Activated CD4-positive, CD25-positive, alpha-beta regulatory T cell treated with anti-CD3 and anti-CD28 coated beads, Interleukin-2, amount 50 U/mL, for 72 hours (primary cell): ENCODE data around the gene PSPC1.
A peak's percentile ranks its signal among the peaks of the same experiment; 100 is the strongest.
"Not testable (repeated sequence)": the region's sequence is repeated elsewhere in the genome, so short reads cannot be mapped to it uniquely, and the experiment has no call there.

Source experiments
- DNase-seq: peaks from one replicate; pipeline ENCODE4 v3.0.0; 2021

PSPC1 gene, protein sequence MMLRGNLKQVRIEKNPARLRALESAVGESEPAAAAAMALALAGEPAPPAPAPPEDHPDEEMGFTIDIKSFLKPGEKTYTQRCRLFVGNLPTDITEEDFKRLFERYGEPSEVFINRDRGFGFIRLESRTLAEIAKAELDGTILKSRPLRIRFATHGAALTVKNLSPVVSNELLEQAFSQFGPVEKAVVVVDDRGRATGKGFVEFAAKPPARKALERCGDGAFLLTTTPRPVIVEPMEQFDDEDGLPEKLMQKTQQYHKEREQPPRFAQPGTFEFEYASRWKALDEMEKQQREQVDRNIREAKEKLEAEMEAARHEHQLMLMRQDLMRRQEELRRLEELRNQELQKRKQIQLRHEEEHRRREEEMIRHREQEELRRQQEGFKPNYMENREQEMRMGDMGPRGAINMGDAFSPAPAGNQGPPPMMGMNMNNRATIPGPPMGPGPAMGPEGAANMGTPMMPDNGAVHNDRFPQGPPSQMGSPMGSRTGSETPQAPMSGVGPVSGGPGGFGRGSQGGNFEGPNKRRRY

DNA sequence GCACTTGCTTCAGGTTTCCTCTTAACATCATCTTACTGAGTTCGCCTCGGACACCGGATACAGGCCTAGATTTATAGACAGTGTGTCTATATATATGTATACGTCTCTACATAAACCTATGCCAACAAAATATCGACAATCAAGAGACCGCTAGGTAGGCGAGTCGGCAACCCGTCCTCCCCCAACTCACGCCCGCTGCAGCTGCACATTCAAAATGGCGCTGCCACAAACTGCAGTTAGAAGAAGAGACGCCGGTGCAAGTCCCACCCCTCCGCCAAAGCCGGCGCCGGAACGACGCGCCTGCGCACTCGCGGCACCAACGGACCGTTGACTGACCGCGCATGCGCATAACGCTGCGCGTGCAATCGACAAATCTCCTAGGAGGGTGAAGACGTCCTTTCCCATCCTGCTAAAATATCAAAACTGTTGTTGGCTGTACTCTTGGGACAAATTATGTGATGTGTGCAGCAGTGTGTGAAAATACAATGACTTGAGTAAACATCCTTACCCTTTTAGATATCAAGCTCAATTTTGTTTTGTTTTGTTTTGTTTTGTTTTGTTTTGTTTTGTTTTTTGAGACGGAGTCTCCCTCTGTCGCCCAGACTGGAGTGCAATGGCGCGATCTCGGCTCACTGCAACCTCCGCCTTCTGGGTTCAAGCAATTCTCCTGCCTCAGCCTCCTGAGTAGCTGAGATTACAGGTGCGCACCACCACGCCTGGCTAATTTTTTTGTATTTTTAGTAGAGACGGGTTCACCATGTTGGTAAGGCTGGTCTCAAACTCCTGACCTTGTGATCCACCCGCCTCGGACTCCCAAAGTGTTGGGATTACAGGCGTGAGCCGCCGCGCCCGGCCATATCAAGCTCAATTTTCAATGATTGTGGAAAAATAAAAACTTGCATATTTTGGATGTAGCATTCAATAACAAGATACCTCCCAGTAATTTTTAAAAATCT is at the start of gene PSPC1:
TSS of gene PSPC1 (minus strand) at position 219 of the 956 bp plus-strand sequence. CDS start at position 31, 188 bp downstream.
- DNase-seq, result peak; percentile 95

DNA sequence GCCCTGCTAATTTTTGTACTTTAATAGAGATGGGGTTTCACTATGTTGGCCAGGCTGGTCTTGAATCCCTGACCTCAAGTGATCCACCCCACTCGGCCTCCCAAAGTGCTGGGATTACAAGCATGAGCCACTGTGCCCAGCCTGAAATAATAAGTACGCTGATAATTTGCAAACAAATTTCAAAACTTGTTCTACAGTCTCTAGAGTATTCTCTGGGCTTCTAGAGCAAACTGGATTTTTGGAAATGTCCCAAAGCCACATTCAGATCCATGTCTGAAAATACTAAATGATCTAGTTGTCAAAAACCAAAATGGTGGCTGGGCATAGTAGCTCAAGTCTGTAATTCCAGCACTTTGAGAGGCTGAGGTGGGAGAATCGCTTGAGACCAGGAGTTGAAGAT is 39.9 kb upstream of the PSPC1 start:
- no peak for DNase-seq

DNA sequence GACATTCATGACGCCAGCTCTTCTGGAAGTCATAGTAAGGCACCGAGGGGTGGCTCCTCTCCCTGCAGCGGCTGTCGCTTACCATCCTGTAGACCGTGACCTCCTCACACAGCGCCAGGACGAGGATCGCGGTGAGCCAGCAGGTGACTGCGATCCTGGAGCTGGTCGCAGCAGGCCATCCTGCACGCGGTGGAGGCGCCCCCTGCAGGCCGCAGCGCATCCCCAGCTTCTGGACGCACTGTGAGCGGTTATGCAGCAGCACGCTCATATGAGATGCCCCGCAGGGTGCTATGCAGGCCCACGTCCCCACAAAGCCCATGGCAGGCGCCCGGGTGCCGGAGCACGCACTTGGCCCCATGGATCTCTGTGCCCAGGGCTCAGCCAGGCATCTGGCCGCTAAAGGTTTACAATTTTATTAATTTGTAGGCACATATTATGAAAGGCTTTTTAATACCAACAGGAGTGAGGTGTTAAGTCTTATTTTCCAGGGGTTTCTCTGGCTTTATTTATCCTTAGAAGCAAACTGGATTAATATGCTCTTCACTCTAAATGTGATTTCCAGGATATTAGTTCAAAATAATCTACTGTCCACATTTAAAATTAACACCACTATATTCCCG is 35.6 kb upstream of the PSPC1 start:
- peak; percentile 48 for DNase-seq

DNA sequence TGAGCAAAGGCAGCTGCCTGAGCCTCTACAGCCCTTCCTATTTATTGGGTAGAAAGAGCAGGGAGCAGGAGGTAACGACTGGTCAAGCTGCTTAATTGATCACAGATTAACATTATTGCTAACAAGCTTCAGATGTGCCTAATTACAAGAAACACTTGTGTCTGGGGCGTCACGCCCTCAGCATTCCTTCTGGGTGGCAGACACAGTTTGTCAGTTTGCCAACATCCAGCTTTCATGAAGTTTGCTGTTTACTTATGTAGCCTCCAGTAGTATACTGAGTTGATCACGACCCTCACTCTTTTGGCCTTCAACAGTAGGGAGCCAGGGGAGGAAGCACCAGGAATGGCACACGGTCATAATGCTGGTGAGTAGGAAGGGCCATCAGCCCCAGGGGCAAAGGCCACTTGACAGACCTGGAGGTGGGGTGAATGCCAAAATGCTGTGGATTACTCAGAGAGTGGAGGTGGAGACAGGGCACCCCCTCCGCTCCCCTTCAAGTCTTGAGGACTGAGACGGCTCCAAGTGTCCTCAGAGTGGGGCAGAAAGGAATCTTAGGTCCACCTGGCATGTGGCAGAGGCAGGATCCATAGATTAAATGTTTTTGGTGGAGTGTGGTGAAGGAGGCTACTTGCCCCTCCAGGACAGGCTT is 34.9 kb upstream of the PSPC1 start:
- no peak for DNase-seq

DNA sequence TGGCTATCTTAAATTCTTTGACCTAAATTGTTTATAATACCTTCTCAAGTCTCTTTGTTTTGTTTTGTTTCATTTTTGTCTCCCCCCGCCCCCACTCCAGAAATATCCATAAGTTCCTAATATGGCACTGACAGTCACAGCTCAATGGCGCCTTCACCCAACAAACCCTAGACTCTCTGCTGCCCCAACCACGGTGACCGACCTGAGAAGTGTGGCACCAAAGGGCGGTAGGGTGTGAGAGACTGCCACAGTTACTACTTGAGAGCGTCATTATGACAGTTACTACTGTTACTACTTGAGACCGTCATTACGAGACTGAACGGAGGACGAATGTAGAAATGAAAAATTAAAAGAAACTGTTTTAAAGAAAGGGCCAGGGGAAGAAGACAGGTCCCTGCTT is 34.4 kb upstream of the PSPC1 start:
- no peak for DNase-seq

DNA sequence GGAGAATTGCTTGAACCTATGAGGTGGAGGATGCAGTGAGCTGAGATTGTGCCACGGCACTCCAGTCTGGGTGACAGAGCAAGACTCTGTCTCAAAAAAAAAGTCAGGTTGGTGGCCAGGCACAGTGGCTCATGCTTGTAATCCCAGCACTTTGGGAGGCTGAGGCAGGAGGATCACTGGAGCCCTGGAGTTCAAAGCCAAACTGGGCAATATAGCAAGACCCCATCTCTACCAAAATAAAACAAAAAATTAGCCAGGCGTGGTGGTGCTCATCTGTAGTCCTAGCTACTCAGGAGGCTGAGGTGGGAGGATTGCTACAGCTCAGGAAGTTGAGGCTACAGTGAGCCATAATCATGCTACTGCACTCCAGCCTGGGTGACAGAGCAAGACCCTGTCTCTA is 33.1 kb upstream of the PSPC1 start:
- DNase-seq, result not testable (repeated sequence)

DNA sequence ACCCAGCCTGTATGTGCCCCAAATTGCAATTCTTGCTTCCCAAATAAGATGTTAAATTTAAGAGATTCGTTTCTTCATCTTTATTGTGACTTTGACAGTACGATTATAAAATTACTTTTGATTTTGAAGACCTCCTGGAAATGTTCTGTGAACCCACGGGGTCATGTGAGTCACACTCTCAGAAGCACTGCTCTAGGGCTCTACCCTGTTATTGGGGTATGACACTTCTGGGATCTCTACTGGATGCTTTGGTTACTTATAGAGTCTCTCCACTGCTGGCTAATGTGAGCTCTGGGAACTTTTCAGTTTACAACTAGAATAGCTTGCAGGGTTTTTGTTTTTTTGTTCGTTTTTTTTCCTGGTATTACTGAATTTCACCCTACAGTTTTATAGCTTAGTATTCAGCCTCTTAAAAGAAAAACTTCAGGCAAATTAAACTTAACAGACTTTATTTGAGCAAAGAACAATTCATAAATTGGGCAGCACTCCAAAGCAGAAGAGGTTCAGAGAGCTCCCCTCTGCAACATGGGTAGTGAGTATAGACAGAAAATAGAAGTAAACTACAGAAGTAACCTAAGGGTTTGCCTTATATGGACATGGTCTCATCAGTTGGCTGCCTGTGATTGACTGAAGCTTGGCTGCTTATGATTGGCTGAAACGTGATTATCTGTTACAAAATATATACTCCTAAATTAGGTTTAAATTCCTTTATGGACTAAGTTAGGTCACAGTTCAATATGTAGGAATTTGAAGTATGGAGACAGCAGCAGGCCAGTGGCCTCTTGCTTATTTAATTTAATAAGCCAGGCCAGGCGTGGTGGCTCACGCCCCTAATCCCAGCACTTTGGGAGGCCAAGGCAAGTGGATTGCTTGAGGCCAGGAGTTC is 28.5 kb upstream of the PSPC1 start:
- DNase-seq, result no peak

DNA sequence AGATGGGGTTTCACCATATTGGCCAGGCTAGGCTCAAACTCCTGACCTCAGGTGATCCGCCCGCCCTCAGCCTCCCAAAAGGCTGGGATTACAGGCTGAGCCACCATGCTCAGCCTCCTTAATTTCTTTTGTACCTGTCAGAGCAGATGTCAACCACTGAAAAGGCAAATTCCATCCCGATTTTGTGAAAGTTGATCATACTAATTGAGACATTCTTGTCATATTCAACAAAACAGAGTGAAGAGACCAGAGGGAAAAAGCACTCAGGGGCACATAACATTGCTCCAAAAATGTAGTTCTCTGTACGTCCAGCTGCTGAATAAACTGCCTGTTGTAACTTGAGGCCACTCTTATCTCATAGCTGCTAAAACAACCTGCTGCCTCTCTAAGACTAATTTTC is 27.4 kb upstream of the PSPC1 start:
- no peak for DNase-seq

DNA sequence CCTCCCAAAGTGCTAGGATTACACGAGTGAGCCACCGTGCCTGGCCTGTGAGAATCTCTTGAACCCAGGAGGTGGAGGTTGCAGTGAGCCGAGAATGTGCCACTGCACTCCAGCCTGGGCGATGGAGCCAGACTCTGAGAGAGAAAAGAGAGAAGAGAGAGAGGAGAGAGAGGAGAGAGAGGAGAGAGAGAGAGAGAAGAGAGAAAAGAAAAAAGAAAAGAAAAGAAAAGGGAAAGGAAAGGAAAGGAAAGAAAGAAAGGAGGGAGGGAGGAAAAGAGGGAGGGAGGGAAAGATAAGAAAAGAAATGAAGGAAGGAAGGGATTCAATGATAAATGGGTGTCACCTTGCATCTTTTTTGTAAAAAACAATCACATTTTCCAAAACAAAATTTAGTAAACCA is 23.0 kb upstream of the PSPC1 start:
- no peak for DNase-seq

DNA sequence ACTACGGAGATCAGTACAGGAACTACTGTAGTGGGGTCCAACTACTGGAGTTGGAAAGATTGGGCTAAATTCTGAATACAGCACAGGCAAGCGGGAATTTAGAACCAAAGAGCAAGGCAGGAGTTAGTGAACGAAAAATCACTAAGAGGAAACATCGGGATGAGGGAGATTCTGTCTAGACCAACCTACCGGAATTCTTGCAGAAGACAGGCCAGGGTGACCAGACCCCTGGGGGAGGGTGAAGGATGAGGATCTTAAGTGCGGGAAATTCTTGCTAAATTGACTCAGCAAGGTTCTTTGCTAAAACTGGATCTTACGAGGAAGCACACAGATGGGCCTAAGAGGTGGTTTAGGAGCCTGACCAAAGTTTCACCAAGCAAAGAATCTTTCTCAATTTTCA is 13.2 kb upstream of the PSPC1 start:
- no peak for DNase-seq

DNA sequence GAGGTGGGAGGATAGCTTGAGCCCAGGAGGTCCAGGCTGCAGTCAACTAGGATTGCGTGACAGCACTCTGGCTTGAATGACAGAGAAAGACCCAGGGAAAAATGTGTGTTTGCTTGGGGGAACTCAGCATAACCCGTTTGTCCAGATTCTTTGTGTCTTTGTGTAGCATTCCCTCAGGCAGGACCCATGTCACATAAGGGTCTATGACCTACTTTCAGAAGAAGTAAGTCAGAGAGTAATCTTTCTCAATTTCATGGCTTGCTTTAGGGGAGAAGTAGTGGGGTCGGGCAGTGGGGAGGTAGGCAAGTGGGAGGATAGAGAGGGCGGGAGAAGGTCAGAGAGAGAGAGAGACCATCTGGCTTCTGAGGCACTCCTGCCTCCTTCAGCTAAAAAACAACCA is 11.9 kb upstream of the PSPC1 start:
- no peak for DNase-seq

DNA sequence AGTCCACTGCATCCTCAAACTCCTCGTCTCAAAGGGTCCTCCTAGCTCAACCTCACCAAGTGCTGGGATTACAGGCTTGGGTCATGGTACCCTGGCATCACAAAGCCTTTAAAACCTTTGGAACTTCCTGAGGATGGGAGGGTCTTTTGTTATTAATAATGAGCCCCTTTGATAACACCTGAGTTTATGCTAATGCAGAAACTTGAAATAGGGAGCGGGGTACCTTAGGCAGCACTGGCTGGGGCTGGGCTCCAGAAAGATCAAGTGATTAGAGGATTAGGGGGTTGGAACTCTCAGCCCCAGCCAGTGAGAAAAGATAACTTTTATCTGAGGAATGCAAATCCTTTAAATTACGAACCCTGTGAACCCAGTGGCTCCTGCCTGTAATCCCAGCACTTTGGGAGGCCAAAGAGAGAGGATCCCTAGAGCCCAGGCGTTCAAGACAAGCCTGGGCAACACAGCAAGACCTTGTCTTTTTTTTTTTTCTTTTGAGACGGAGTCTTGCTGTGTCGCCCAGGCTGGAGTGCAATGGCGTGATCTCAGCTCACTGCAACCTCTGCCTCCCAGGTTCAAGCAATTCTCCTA is 9.3 kb upstream of the PSPC1 start:
- DNase-seq, result no peak

DNA sequence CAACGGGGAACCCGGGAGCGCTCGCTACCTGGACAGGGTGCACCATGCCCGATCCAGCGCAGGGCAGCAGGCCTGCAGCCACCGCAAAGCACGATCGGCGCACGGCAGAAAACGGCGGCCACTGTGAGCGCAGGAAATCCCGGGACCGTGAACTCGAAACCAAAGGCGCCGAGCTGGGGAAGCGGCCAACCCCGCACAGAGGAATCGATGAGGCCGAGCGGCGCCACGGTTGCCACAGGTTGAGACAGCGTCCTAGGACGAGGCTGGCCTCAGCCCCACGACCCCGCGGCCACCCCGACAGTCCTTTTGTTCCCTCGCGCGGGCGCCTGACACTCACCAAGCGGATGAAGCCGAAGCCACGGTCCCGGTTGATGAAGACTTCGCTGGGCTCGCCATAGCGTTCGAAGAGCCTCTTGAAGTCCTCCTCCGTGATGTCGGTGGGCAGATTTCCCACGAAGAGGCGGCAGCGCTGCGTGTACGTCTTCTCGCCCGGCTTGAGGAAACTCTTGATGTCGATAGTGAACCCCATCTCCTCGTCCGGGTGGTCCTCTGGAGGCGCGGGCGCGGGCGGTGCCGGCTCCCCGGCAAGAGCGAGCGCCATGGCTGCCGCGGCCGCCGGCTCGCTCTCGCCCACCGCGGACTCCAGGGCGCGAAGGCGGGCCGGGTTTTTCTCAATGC is 557 bp downstream of the PSPC1 start:
- DNase-seq, result peak; percentile 69

DNA sequence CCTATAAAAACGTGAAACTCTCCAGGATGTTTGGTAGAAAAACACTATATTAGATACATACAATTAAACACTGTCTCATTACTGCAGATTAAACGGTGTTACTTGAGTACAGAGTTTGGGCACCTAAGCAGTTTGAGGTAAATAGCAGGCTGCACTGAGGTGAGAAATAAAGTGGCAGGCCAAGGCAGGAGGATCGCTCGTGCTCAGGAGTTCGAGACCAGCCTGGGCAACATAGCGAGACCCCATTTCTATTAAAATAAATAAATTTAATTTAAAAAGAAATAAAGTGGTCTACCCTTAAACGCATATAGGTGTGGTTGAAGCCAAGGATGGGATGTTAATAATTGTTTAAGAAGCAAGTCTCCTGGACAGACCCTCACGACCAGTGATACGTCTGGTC is 1.2 kb downstream of the PSPC1 start:
- no peak for DNase-seq

DNA sequence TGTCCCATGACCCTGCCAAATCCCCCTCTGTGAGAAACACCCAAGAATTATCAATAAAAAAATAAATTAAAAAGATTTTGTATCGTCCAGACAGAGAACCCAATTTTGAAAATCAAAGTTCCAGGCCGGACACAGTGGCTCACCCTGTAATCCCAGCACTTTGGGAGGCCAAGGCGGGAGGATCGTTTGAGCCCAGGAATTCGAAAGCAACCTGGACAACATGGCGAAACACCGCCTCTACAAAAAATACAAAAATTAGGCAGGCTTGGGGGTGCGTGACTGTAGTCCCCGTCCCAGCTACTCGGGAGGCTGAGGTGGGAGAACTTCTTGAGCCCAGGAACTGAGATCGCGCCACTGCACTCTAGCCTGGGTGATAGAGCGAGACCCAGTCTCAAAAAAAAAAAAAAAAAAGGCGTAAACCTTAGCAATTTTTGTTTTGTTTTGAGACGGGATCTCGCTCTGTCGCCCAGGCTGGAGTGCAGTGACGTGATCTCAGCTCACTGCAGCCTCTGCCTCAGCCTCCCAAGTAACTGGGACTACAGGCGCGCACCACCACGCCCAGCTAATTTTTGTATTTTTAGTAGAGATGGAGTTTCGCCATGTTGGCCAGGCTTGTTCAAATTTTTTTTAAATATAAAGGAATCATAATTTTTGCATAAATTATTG is 1.9 kb downstream of the PSPC1 start:
- DNase-seq, result not testable (repeated sequence)

DNA sequence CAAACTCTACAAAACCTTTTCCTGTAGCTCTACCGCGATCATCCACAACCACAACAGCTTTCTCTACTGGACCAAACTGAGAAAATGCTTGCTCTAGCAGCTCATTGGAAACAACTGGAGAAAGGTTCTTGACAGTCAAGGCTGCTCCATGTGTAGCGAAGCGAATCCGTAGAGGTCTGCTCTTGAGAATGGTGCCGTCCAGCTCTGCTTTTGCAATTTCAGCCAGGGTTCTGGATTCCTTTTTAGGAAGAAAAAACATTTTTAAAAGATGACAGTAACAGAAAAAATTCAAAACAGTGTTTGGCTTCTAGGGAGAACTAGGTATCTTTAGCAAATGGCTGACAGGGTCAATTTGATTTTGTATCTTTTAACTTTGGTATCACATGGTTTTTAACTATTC is 10.4 kb downstream of the PSPC1 start:
- DNase-seq, result no peak

DNA sequence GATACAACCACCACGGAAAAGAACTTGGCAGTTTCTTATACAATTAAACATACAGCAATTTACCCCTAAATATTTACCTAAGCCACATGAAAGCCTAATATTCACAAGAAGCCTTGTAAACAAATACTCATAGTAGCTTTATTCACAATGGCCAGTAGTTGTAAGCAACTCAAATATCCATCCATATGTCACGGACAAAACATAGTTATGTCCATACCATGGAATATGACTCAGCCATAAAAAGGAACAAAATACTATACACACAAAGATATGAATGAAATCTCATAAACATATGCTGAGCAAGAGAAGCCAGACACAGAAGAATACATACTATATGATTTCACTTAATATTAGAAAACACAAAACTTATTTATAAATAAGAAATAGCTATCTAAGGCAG is 12.9 kb downstream of the PSPC1 start:
- DNase-seq, result no peak

DNA sequence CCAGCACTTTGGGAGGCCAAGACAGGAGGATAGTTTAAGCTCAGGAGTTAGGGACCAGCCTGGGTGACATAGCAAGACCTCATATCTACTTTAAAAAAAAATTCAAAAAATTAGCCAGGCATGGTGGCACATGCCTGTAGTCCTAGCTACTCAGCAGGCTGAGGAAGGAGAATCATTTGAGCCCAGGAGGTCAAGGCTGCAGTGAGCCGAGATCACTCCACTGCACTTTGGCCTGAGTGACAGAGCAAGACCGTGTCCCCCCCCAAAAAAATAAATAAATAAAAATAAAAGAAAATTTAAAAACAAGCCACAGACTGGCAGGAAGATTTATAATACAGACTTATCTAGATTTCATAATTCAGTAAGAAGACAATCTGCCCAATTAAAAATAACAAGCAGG is 14.8 kb downstream of the PSPC1 start:
- no peak for DNase-seq

DNA sequence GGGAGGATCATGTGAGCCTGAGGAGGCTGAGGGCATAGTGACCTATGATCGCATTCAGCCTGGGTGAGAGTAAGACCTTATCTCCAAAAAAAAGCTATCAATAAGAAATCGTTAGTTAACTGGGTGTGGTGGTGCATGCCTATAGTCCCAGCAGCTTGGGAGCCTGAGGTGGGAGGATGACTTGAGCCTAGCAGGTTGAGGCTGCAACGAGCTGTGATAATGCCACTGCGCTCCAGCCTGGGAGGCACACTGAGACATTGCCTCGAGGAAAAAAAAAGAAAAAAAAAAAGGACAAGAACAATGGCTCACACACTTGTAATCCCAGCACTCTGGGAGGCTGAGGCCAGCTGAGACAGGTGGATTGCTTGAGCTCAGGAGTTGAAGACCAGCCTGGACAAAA is 16.2 kb downstream of the PSPC1 start:
- no peak for DNase-seq

DNA sequence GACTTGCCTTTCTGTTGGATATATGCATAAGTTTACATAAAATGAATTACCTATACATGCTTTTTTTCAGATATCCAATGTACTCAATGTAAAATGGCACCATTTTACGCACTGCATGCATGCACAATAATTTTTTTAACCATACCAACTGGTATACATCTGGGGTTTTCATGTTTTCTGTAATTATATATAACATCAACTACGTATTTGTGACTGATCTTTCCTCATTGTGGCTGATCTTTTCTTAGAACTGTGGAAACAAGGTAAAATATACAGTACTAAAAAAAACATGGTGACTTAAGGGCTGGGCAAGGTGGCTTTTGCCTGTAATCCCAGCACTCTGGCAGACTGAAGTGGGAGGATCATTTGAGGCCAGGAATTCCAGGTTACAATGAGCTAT is 18.5 kb downstream of the PSPC1 start:
- DNase-seq, result no peak
